Measurements from ENCODE around the gene AGTRAP.

The AGTRAP gene

GRCh38 chr1:11693024-11693590, 42.8 kb upstream of the AGTRAP start:
- no peak overlapping the region for H3K4me3 ChIP-seq (ENCODE audit: control insufficient read depth, low read depth, low read length)
- DNase-seq (ENCODE audit: low read depth) = peak; percentile 44

GRCh38 chr1:11693917-11694316, 42.0 kb upstream of the AGTRAP start:
- no peak overlapping the region for H3K4me3 ChIP-seq (ENCODE audit: control insufficient read depth, low read depth, low read length)
- TF ChIP-seq CTCF (IDR thresholded peaks at IDR 0.05; ENCODE audit: control insufficient read depth, insufficient read depth, low read depth, low read length, missing control alignments) = no peak
- no peak for DNase-seq (ENCODE audit: low read depth)

More at GRCh38 chr1:11693024-11693590, 42.8 kb upstream of the AGTRAP start:
- TF ChIP-seq CTCF (IDR thresholded peaks at IDR 0.05; ENCODE audit: control insufficient read depth, insufficient read depth, low read depth, low read length, missing control alignments) = no peak

- TF ChIP-seq CTCF (IDR thresholded peaks at IDR 0.05; ENCODE audit: control insufficient read depth, insufficient read depth, low read depth, low read length, missing control alignments) = no peak
- no peak overlapping the region for H3K4me3 ChIP-seq (ENCODE audit: control insufficient read depth, low read depth, low read length)
- DNase-seq (ENCODE audit: low read depth) = no peak
These were observed 40.1 kb upstream of the AGTRAP start for GRCh38 chr1:11695861-11696260.

GRCh38 chr1:11697188-11697892, 38.6 kb upstream of the AGTRAP start:
- no peak for TF ChIP-seq CTCF (IDR thresholded peaks at IDR 0.05; ENCODE audit: control insufficient read depth, insufficient read depth, low read depth, low read length, missing control alignments)
- no peak overlapping the region for H3K4me3 ChIP-seq (ENCODE audit: control insufficient read depth, low read depth, low read length)
- no peak for DNase-seq (ENCODE audit: low read depth)

GRCh38 chr1:11697893-11698210, 38.1 kb upstream of the AGTRAP start:
- DNase-seq (ENCODE audit: low read depth) = no peak
- H3K4me3 ChIP-seq (ENCODE audit: control insufficient read depth, low read depth, low read length) = no peak overlapping the region
- TF ChIP-seq CTCF (IDR thresholded peaks at IDR 0.05; ENCODE audit: control insufficient read depth, insufficient read depth, low read depth, low read length, missing control alignments) = no peak

GRCh38 chr1:11700601-11701467, 35.1 kb upstream of the AGTRAP start:
- no peak overlapping the region for H3K4me3 ChIP-seq (ENCODE audit: control insufficient read depth, low read depth, low read length)
- DNase-seq (ENCODE audit: low read depth) = no peak
- no peak for TF ChIP-seq CTCF (IDR thresholded peaks at IDR 0.05; ENCODE audit: control insufficient read depth, insufficient read depth, low read depth, low read length, missing control alignments)

Measured in AG09309 (cell line).